ENCODE results near the gene CPAMD8.

DNA sequence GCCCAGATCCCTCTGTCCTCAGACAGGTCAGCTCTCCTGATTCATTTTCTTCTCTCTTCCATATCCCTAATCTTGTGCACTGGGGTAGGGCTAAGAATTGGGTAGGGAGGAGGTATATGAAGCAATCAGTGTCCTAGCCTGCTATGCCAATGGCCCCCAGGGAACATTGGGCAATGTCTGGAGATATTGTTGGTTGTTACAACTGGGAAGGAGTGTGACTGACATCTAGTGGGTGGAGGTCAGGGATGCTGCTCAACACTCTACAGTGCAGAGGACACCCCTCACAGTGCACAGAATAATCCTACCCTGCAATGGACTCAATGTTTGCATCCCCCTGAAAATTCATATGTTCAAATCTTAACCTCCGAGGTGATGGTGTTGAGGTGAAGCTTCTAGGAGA, 57.5 kb downstream of the CPAMD8 start:
- TF ChIP-seq, protein P1, sequence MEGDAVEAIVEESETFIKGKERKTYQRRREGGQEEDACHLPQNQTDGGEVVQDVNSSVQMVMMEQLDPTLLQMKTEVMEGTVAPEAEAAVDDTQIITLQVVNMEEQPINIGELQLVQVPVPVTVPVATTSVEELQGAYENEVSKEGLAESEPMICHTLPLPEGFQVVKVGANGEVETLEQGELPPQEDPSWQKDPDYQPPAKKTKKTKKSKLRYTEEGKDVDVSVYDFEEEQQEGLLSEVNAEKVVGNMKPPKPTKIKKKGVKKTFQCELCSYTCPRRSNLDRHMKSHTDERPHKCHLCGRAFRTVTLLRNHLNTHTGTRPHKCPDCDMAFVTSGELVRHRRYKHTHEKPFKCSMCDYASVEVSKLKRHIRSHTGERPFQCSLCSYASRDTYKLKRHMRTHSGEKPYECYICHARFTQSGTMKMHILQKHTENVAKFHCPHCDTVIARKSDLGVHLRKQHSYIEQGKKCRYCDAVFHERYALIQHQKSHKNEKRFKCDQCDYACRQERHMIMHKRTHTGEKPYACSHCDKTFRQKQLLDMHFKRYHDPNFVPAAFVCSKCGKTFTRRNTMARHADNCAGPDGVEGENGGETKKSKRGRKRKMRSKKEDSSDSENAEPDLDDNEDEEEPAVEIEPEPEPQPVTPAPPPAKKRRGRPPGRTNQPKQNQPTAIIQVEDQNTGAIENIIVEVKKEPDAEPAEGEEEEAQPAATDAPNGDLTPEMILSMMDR (IDR thresholded peaks at IDR 0.05), result no peak
- no peak for TF ChIP-seq POLR2A (IDR thresholded peaks at IDR 0.05)
